ENCODE results near the gene RITA1.

Gene RITA1

GRCh38 chr12:113146999-113147398, 38.5 kb upstream of the RITA1 start:
- Mint-ChIP-seq H3K4me1 (ENCODE audit: low read depth) (peaks cover under 1% of the 10 kb centered on the region), H3K36me3 (ENCODE audit: low read depth) (no peaks in the 10 kb centered on the region), H3K4me3 (no peak overlapping the region)

GRCh38 chr12:113149361-113150150, 36.0 kb upstream of the RITA1 start, which contains the start of gene CFAP73:
TSS of gene CFAP73 (plus strand) at chr12:113149724. CDS start at chr12:113149858, 134 bp downstream.
- H3K4me1 Mint-ChIP-seq (ENCODE audit: low read depth): peaks cover 12% of the 10 kb centered on the region
- H3K4me3 Mint-ChIP-seq: no peak within 1 kb of the TSS
- H3K9me3 Mint-ChIP-seq: no peaks in the 10 kb centered on the region
- no peaks in the 10 kb centered on the region for H3K36me3 Mint-ChIP-seq (ENCODE audit: low read depth)
- peaks cover 37% of the 10 kb centered on the region for H3K27me3 Mint-ChIP-seq (ENCODE audit: low read depth)
- no peak within 1 kb of the TSS for H3K27ac Mint-ChIP-seq

More at GRCh38 chr12:113146999-113147398, 38.5 kb upstream of the RITA1 start:
- Mint-ChIP-seq H3K9me3 (no peaks in the 10 kb centered on the region), H3K27ac (no peak overlapping the region), H3K27me3 (ENCODE audit: low read depth) (peaks cover 17% of the 10 kb centered on the region)

GRCh38 chr12:113151655-113152054, 33.9 kb upstream of the RITA1 start:
- Mint-ChIP-seq H3K27ac (no peak overlapping the region), H3K36me3 (ENCODE audit: low read depth) (peaks cover 3% of the 10 kb centered on the region), H3K4me1 (ENCODE audit: low read depth) (peaks cover 12% of the 10 kb centered on the region), H3K9me3 (no peaks in the 10 kb centered on the region), H3K27me3 (ENCODE audit: low read depth) (peaks cover 37% of the 10 kb centered on the region), H3K4me3 (peak overlapping the region; percentile 78)

GRCh38 chr12:113152196-113152834, 33.2 kb upstream of the RITA1 start:
- H3K27me3 Mint-ChIP-seq (ENCODE audit: low read depth): peaks cover 34% of the 10 kb centered on the region
- H3K36me3 Mint-ChIP-seq (ENCODE audit: low read depth): peaks cover 8% of the 10 kb centered on the region
- no peaks in the 10 kb centered on the region for H3K9me3 Mint-ChIP-seq

GRCh38 chr12:113152835-113153814, 32.4 kb upstream of the RITA1 start:
- Mint-ChIP-seq H3K27ac (no peak overlapping the region), H3K9me3 (no peaks in the 10 kb centered on the region), H3K4me3 (peak overlapping the region; percentile 78), H3K4me1 (ENCODE audit: low read depth) (peaks cover 12% of the 10 kb centered on the region), H3K27me3 (ENCODE audit: low read depth) (peaks cover 31% of the 10 kb centered on the region), H3K36me3 (ENCODE audit: low read depth) (peaks cover 8% of the 10 kb centered on the region)

More at GRCh38 chr12:113152196-113152834, 33.2 kb upstream of the RITA1 start:
- Mint-ChIP-seq H3K4me1 (ENCODE audit: low read depth) (peaks cover 12% of the 10 kb centered on the region), H3K4me3 (peak overlapping the region; percentile 78), H3K27ac (peak overlapping the region; percentile 16)

- Mint-ChIP-seq H3K4me1 (ENCODE audit: low read depth) (peaks cover 12% of the 10 kb centered on the region), H3K36me3 (ENCODE audit: low read depth) (peaks cover 9% of the 10 kb centered on the region), H3K9me3 (no peaks in the 10 kb centered on the region), H3K27ac (no peak overlapping the region), H3K27me3 (ENCODE audit: low read depth) (peaks cover 31% of the 10 kb centered on the region), H3K4me3 (no peak overlapping the region)
Measured at GRCh38 chr12:113154351-113154973, 31.1 kb upstream of the RITA1 start.

GRCh38 chr12:113155060-113155459, 30.5 kb upstream of the RITA1 start:
- no peaks in the 10 kb centered on the region for H3K9me3 Mint-ChIP-seq
- peaks cover 29% of the 10 kb centered on the region for H3K27me3 Mint-ChIP-seq (ENCODE audit: low read depth)
- peaks cover 12% of the 10 kb centered on the region for H3K4me1 Mint-ChIP-seq (ENCODE audit: low read depth)
- no peak overlapping the region for H3K27ac Mint-ChIP-seq
- H3K4me3 Mint-ChIP-seq: no peak overlapping the region
- peaks cover 10% of the 10 kb centered on the region for H3K36me3 Mint-ChIP-seq (ENCODE audit: low read depth)

GRCh38 chr12:113155646-113156045, 29.9 kb upstream of the RITA1 start:
- H3K27me3 Mint-ChIP-seq (ENCODE audit: low read depth): peaks cover 24% of the 10 kb centered on the region
- peaks cover 13% of the 10 kb centered on the region for H3K36me3 Mint-ChIP-seq (ENCODE audit: low read depth)
- H3K27ac Mint-ChIP-seq: no peak overlapping the region
- no peak overlapping the region for H3K4me3 Mint-ChIP-seq
- no peaks in the 10 kb centered on the region for H3K9me3 Mint-ChIP-seq
- peaks cover 12% of the 10 kb centered on the region for H3K4me1 Mint-ChIP-seq (ENCODE audit: low read depth)

GRCh38 chr12:113157218-113157859, 28.2 kb upstream of the RITA1 start:
- Mint-ChIP-seq H3K9me3 (no peaks in the 10 kb centered on the region), H3K27me3 (ENCODE audit: low read depth) (peaks cover 17% of the 10 kb centered on the region), H3K4me3 (no peak overlapping the region), H3K36me3 (ENCODE audit: low read depth) (peaks cover 19% of the 10 kb centered on the region), H3K27ac (no peak overlapping the region), H3K4me1 (ENCODE audit: low read depth) (peaks cover 10% of the 10 kb centered on the region)

- Mint-ChIP-seq H3K27me3 (ENCODE audit: low read depth) (peaks cover 5% of the 10 kb centered on the region), H3K4me3 (no peak overlapping the region), H3K9me3 (no peaks in the 10 kb centered on the region), H3K36me3 (ENCODE audit: low read depth) (peaks cover 19% of the 10 kb centered on the region), H3K4me1 (ENCODE audit: low read depth) (peaks cover 5% of the 10 kb centered on the region), H3K27ac (no peak overlapping the region)
Measured at GRCh38 chr12:113158439-113159203, 26.9 kb upstream of the RITA1 start.

- no peaks in the 10 kb centered on the region for H3K27me3 Mint-ChIP-seq (ENCODE audit: low read depth)
- peaks cover 2% of the 10 kb centered on the region for H3K4me1 Mint-ChIP-seq (ENCODE audit: low read depth)
- peaks cover 19% of the 10 kb centered on the region for H3K36me3 Mint-ChIP-seq (ENCODE audit: low read depth)
- no peaks in the 10 kb centered on the region for H3K9me3 Mint-ChIP-seq
- no peak overlapping the region for H3K4me3 Mint-ChIP-seq
- H3K27ac Mint-ChIP-seq: no peak overlapping the region
Measured at GRCh38 chr12:113159937-113160336, 25.6 kb upstream of the RITA1 start.

GRCh38 chr12:113161415-113162016, 24.0 kb upstream of the RITA1 start:
- no peak overlapping the region for H3K4me3 Mint-ChIP-seq
- no peak overlapping the region for H3K27ac Mint-ChIP-seq
- peaks cover 2% of the 10 kb centered on the region for H3K4me1 Mint-ChIP-seq (ENCODE audit: low read depth)
- H3K9me3 Mint-ChIP-seq: no peaks in the 10 kb centered on the region
- H3K27me3 Mint-ChIP-seq (ENCODE audit: low read depth): no peaks in the 10 kb centered on the region
- peaks cover 26% of the 10 kb centered on the region for H3K36me3 Mint-ChIP-seq (ENCODE audit: low read depth)
